Measurements from ENCODE around the gene RAD51B. TPM values are rescaled to one million over a fixed set of nuclear protein-coding genes. Genes with fewer than 3 reads are reported as not detected.

The RAD51B gene
- total RNA-seq, 6 experiments from 2014 or later = 2.7 to 5.8 (median 4.3) TPM

DNA sequence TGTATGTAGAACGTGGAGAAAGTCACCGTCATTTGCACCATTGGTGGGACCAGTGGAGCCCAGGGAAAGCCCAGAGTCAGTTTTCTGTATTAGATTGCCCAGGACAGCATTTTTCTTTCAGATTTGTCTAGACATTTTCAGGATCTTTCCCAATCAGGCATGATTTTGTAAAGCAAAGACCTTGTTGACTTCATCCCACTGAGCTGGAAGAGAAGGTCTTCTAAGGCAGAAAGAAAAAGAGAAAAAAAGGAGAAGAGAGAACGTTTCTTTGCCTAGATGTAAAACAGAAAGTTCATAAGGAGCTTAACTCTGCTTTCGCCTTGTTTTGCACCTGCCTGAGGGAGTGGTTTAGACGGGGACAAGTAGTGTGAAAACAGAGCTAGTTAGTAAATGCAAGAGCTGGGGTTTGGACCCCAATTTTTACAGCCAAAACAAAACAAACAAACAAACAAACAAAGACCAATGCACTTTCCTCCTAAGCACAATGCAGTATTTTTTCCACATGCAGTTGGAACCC lies 700.1 kb downstream of the RAD51B start:
- H3K4me1 ChIP-seq = peaks cover 3 to 53% (median 23%) of the 10 kb centered on the region in 4 donors
- no peaks in the 10 kb centered on the region for H3K36me3 ChIP-seq
- no peak overlapping the region for H3K4me3 ChIP-seq
- DNase-seq = no peak
- no peaks in the 10 kb centered on the region for H3K9me3 ChIP-seq
- H3K27ac ChIP-seq = peak overlapping the region; percentile 75 to 92 (median 76)
- H3K27me3 ChIP-seq = no peaks in the 10 kb centered on the region
- intact Hi-C loops (cut with DNase I) = no loop called here
- WGBS (ENCODE audit: insufficient coverage, low coverage, low lambda C conversion rate, missing lambda C conversion rate) = 52% methylated on average over 5 of the region's 5 CpGs
- ATAC-seq = no peak
- no peak for TF ChIP-seq POLR2A (IDR thresholded peaks at IDR 0.05)
- TF ChIP-seq CTCF (IDR thresholded peaks at IDR 0.05) = no peak

DNA sequence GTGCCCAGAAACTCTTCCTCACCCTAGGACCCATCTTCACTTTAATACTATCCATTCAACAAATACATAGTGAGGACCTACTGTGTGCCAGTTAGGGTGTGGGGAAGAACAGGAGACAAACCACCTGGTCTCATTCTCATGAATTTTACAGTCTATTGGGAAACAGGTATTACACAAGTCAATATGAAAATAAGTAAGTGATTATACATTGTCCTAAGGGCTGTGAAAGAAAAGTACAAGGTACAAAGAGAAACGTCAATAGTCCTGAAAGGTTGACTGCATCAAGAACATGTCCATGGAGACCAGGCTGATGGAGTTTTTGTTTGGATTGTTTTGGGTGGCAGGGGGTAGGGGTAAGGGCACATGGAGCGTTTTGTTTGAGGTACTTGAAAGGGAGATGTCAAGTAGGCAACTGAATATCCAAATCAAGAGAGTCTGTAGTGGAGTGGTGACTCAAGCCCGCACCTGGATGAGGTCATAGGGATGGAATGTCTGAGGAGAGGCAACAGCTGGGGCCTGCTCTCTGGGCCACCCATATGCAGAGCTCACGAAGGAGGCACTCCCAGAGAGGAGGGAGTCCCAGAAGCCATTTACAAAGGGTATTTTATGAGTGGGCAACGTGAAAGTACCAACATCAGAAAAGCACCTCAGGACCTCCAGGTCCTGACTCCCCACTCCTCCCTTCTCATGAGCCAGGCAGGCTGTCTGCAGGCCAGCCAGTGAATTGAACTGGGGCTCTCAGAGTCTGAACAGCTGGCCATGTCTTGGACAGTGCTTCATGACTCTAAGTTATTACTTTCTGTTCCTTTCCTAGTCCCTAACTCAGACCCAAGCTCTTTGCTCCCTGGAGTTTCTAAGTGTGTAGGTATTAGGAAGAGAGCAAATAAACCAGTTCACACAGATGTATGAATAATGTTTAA lies 701.3 kb downstream of the RAD51B start:
- peak overlapping the region; percentile 75 to 92 (median 76) for H3K27ac ChIP-seq
- ATAC-seq = peak; percentile 67 to 81 (median 72)
- DNase-seq = peak in 1 of 3 donors; percentile 58
- TF ChIP-seq POLR2A (IDR thresholded peaks at IDR 0.05) = no peak
- no peak for TF ChIP-seq CTCF (IDR thresholded peaks at IDR 0.05)
- H3K36me3 ChIP-seq = no peaks in the 10 kb centered on the region
- peaks cover 3 to 55% (median 23%) of the 10 kb centered on the region in 4 donors for H3K4me1 ChIP-seq
- H3K4me3 ChIP-seq = no peak overlapping the region
- WGBS (ENCODE audit: insufficient coverage, low coverage, low lambda C conversion rate, missing lambda C conversion rate) = 9% methylated on average over 3 of the region's 5 CpGs
- H3K27me3 ChIP-seq = no peaks in the 10 kb centered on the region
- intact Hi-C loops (cut with DNase I) = no loop called here
- no peaks in the 10 kb centered on the region for H3K9me3 ChIP-seq

- H3K27me3 ChIP-seq = no peaks in the 10 kb centered on the region
- H3K27ac ChIP-seq = peak overlapping the region; percentile 75 to 92 (median 76)
- WGBS (ENCODE audit: insufficient coverage, low coverage, low lambda C conversion rate, missing lambda C conversion rate) = 33% methylated on average over 1 of the region's 1 CpG
- peaks cover 3 to 62% (median 26%) of the 10 kb centered on the region in 4 donors for H3K4me1 ChIP-seq
- no peaks in the 10 kb centered on the region for H3K36me3 ChIP-seq
- DNase-seq (no peak), ATAC-seq (peak in 1 of 4 donors; percentile 4)
- H3K4me3 ChIP-seq = no peak overlapping the region
- no peak for TF ChIP-seq CTCF (IDR thresholded peaks at IDR 0.05)
- intact Hi-C loops (cut with DNase I) = no loop called here
- H3K9me3 ChIP-seq = no peaks in the 10 kb centered on the region
These were observed 702.0 kb downstream of the RAD51B start for GRCh38 chr14:68521557-68521901.

DNA sequence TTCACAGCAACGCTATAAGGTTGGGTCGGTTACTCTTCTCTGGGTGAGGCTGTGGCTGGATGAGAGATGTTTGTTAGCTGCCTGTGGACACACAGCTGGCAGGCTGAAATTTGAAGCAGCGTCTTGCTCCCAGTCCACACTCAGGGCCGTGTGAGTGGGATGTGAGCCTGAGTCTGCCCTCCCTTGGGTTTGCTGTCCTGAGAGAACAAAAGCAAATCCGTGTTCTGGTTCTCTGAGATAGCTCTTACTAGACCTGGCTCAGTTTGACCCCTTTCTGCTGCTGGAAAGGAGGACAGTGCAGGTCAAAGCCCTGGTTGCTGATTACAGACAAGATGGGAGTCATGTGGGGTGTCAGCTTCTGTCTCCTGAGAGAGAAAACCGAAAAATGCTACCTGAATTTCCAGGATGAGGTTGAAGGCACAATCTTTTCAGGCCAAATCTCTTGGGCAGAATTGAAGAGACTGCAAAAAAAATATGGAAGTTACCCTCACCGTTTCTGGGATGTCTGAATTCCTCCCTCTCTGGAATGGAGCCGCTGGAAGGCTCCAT lies 702.5 kb downstream of the RAD51B start:
- H3K4me1 ChIP-seq = peaks cover 3 to 67% (median 28%) of the 10 kb centered on the region in 4 donors
- WGBS (ENCODE audit: insufficient coverage, low coverage, low lambda C conversion rate, missing lambda C conversion rate) = 54% methylated on average over 8 of the region's 8 CpGs

More for the DNA sequence above, 702.5 kb downstream of the RAD51B start:
- peak; percentile 1 to 29 (median 20) for ATAC-seq
- no peak overlapping the region for H3K4me3 ChIP-seq
- no peaks in the 10 kb centered on the region for H3K36me3 ChIP-seq
- intact Hi-C loops (cut with DNase I) = no loop called here
- H3K9me3 ChIP-seq = no peaks in the 10 kb centered on the region
- peak in 1 of 3 donors; percentile 57 for DNase-seq
- H3K27me3 ChIP-seq = no peaks in the 10 kb centered on the region
- peak overlapping the region; percentile 75 to 92 (median 76) for H3K27ac ChIP-seq
- TF ChIP-seq POLR2A (IDR thresholded peaks at IDR 0.05) (no peak), CTCF (IDR thresholded peaks at IDR 0.05) (no peak)
